ENCODE measurements around the gene STARD10.

The STARD10 gene

DNA sequence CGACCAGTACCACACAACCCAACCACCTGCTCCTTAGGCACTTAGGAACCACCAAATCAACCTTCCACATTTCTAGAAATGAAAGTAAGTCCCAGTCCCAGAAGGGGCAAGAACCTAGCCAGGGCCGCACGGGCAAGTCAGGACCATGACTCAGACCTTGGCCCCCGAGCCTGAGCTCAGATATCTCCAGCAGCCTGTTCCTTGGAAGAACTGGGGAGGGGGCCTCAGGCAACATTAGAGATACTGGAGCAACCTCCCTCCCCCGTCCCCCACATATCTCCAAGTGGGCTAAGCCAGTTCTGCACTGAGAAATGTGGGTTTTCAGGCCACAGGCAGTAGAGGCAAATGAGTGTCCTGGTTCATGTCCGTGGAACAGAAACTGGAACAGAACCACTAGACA is 49.4 kb downstream of the STARD10 start:
- Histone ChIP-seq H3K36me3 (ENCODE audit: control insufficient read depth, insufficient read depth, low read length, severe bottlenecking) (no peaks in the 10 kb centered on the region), H3K9me3 (ENCODE audit: control insufficient read depth, low read length) (no peaks in the 10 kb centered on the region), H3K4me1 (ENCODE audit: control insufficient read depth, insufficient read depth, low read length) (peaks cover 17% of the 10 kb centered on the region), H3K9ac (ENCODE audit: low read length) (no peak overlapping the region), H3K4me3 (ENCODE audit: low read length) (no peak overlapping the region), H3K27me3 (replicated peaks; ENCODE audit: control insufficient read depth, insufficient read depth, low read length) (no peaks in the 10 kb centered on the region)
- no peak for DNase-seq (ENCODE audit: low read depth)

DNA sequence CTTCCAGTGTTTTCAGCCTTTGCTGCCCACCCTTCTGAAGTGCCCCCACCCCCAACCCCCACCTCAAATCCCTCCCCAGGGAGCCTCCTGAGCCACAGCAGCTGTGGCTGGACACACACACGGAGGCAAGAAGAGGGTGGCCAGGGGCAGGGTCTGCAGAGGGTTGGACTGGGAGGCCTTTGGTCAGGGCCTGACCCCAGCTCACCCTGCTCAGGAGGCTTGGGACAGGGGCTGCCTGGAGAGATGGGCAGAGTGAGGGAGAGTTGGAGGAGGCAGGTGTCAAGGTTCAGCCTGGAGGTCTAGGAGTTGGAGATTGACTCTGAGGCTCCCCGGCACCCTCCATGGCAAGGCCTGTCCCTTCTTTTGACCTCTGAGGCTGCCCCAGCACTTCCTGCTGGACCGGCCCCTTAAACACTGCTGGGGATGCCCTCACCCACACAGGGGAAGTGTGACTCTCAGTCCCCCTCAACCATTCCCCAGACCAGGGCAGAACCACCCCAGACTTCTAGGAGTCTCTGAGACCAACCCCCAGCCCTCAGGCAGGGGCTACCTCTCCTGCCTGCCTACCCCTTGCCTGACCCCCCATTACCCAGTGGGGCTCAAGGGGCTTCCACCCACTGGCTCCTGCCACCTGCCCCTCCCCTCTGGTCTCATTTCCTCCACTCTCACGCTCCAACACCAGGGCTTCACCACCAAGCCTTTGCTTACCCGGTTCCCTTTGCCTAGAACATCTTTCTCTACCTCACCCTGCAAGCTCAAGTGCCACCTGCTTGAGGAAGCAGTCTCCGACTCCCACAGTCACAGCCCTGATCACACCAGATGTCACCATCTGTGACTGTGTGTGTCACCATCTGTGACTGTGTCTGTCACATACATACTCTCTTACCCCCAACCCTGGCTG is 50.3 kb downstream of the STARD10 start:
- H3K36me3 ChIP-seq (ENCODE audit: control insufficient read depth, insufficient read depth, low read length, severe bottlenecking) = no peaks in the 10 kb centered on the region
- H3K9me3 ChIP-seq (ENCODE audit: control insufficient read depth, low read length) = no peaks in the 10 kb centered on the region
- H3K4me1 ChIP-seq (ENCODE audit: control insufficient read depth, insufficient read depth, low read length) = peaks cover 18% of the 10 kb centered on the region
- DNase-seq (ENCODE audit: low read depth) = no peak
- H3K27me3 ChIP-seq (replicated peaks; ENCODE audit: control insufficient read depth, insufficient read depth, low read length) = no peaks in the 10 kb centered on the region
- H3K9ac ChIP-seq (ENCODE audit: low read length) = no peak overlapping the region
- H3K4me3 ChIP-seq (ENCODE audit: low read length) = no peak overlapping the region

DNA sequence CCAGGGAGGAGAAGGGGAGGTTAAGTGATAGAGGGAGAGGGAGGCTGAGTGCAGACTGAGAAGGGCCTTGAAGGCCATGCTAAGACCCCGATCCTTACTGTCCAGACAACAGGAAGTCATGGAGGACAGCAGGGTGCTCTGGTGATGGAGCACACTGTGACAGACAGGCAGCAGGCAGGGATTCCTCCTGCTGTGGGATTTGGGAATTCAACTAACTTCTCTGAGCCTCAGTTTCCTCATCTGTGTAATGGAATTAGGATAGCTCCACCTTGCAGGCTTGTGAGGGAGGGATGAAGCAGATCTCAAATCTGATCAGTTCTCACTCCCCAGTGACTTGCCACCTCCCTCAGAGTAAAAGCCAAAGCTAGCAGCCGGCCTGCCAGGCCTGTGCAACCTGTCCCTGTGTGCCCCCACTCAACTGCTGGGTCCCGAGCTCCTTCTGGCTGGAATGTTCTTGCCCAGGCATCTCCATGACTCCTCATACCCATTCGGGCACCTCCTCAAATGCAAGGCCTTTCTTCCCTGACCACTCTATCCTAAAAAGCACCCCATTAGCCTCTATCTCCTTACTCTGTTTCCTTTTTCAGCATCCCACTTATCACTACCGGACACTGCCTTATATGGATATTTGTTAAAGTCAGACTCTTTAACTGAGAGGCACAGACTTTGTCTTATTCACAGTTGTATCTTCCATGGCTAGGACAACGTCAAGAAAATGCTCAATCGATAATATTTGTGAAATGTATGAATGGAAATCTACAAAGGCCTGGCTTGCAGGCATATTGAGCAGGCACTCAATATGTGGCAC is 51.1 kb downstream of the STARD10 start:
- H3K36me3 ChIP-seq (ENCODE audit: control insufficient read depth, insufficient read depth, low read length, severe bottlenecking) = no peaks in the 10 kb centered on the region
- peaks cover 26% of the 10 kb centered on the region for H3K4me1 ChIP-seq (ENCODE audit: control insufficient read depth, insufficient read depth, low read length)
- H3K4me3 ChIP-seq (ENCODE audit: low read length) = no peak overlapping the region
- H3K27me3 ChIP-seq (replicated peaks; ENCODE audit: control insufficient read depth, insufficient read depth, low read length) = no peaks in the 10 kb centered on the region
- no peak overlapping the region for H3K9ac ChIP-seq (ENCODE audit: low read length)
- no peak for DNase-seq (ENCODE audit: low read depth)
- H3K9me3 ChIP-seq (ENCODE audit: control insufficient read depth, low read length) = no peaks in the 10 kb centered on the region

DNA sequence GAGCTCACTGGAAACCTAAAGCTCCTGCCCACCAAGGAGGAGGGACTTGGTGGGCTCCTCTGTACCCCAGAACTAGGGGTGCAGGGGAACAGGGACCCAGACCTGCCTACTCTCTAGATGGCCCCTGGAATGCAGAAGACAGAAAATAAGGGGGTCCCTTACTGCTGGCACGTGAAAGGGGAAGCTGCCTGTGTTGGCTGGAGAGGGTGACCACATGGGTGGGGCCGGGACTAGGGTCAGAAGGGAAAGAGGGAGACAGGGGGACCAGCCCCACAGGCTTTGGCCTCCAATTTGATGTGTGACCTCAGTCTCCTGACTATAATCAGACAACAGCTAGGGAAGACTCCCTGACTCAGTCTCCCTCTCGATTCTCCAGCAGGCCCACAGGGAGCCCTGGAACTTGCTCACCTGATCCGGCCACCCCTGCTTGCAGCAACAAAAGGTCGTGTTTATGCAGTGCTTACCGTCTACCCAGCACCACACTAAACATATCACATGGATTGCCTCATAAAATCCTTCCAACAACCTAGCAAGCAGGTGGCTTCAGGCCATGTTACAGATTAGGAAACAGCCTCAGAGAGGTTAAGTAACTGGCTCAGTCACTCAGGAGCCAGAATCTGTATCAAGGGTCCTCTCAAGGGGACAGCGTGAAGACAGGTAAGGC is 51.9 kb downstream of the STARD10 start:
- Histone ChIP-seq H3K4me1 (ENCODE audit: control insufficient read depth, insufficient read depth, low read length) (peaks cover 34% of the 10 kb centered on the region), H3K9me3 (ENCODE audit: control insufficient read depth, low read length) (no peaks in the 10 kb centered on the region), H3K36me3 (ENCODE audit: control insufficient read depth, insufficient read depth, low read length, severe bottlenecking) (no peaks in the 10 kb centered on the region), H3K9ac (ENCODE audit: low read length) (no peak overlapping the region), H3K27me3 (replicated peaks; ENCODE audit: control insufficient read depth, insufficient read depth, low read length) (no peaks in the 10 kb centered on the region), H3K4me3 (ENCODE audit: low read length) (no peak overlapping the region)
- DNase-seq (ENCODE audit: low read depth) = no peak

DNA sequence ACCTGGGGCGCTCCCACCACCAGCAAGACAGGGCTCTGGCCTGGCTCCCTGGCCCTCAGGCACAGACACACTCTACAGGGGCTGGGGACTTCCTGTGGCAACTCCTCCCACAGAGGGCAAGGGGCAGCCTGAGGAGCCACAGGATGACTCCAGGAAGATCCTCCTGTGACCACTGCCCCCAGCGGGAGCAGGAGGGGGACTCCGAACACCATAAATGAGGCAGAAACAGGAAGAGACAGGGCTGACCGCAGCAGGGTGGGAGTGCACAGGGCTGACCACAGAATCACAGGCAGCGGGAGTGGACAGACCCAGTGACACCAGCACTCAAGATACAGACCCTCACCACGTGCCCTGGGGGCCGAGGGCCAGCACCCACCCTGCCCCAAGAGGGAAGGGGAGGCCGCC is 52.4 kb downstream of the STARD10 start:
- H3K4me1 ChIP-seq (ENCODE audit: control insufficient read depth, insufficient read depth, low read length) = peaks cover 39% of the 10 kb centered on the region
- H3K27me3 ChIP-seq (replicated peaks; ENCODE audit: control insufficient read depth, insufficient read depth, low read length) = no peaks in the 10 kb centered on the region
- H3K9me3 ChIP-seq (ENCODE audit: control insufficient read depth, low read length) = no peaks in the 10 kb centered on the region
- H3K36me3 ChIP-seq (ENCODE audit: control insufficient read depth, insufficient read depth, low read length, severe bottlenecking) = no peaks in the 10 kb centered on the region
- no peak overlapping the region for H3K4me3 ChIP-seq (ENCODE audit: low read length)
- no peak for DNase-seq (ENCODE audit: low read depth)
- H3K9ac ChIP-seq (ENCODE audit: low read length) = no peak overlapping the region

DNA sequence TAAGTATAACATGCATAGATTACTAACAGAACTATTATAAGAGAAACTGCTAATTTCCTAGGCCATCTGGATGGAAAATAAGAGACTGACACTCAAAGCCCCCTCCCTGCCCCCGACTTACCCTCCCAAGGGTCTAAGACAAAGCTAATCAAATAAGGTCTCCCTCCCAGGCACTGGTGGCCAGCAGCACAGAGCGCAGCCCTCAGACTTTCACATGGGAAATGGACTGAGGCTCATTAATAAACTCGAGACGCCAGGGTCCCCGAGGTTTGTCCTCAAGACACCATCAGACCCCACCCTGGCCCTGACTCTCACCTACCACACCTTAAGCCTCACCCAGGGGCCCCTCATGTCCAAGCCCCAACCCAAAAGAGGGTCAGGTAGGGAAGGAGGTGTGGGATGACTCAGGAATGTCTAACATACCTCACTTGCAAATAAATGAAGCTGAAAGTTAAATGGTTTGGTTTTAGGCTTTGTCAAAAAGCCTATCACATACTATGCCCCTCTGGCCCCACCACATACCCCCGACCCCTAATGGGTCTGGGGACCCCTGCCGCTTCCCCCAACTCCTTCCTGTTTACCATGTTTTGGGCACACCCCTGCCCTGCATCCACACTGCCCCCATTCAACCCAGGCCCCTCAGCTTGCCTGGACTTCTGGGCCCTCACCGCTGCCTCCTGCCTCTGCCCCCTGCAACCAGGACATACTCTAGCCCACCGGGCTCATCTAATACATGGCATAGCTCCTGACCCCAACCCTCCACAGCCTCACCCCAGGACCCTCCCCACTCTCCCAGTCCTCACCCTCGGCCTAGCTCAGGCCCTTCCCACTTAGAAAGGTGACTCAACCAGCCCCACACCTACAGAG is 53.1 kb downstream of the STARD10 start:
- Histone ChIP-seq H3K36me3 (ENCODE audit: control insufficient read depth, insufficient read depth, low read length, severe bottlenecking) (no peaks in the 10 kb centered on the region), H3K9ac (ENCODE audit: low read length) (no peak overlapping the region), H3K9me3 (ENCODE audit: control insufficient read depth, low read length) (no peaks in the 10 kb centered on the region), H3K4me3 (ENCODE audit: low read length) (no peak overlapping the region), H3K4me1 (ENCODE audit: control insufficient read depth, insufficient read depth, low read length) (peaks cover 46% of the 10 kb centered on the region), H3K27me3 (replicated peaks; ENCODE audit: control insufficient read depth, insufficient read depth, low read length) (no peaks in the 10 kb centered on the region)
- DNase-seq (ENCODE audit: low read depth) = no peak

DNA sequence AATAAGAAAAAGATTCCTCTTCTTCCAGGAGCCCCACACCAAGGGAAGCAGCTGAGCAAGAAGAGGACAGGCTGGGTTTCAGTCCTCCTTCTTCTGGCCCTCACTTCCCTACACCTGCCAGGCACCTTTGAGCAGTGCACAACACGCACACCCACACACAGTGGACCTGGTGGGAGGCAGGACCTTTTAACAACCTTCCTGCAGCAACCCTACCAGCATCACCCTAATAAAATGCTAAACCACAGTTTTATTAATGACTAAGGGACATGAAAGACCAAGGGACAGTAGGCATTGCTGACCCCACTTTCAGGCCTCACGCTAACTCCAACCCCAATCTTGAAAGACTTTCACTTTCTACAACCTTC is 53.8 kb downstream of the STARD10 start:
- Histone ChIP-seq H3K4me1 (ENCODE audit: control insufficient read depth, insufficient read depth, low read length) (peaks cover 49% of the 10 kb centered on the region), H3K27me3 (replicated peaks; ENCODE audit: control insufficient read depth, insufficient read depth, low read length) (no peaks in the 10 kb centered on the region), H3K36me3 (ENCODE audit: control insufficient read depth, insufficient read depth, low read length, severe bottlenecking) (no peaks in the 10 kb centered on the region), H3K4me3 (ENCODE audit: low read length) (no peak overlapping the region), H3K9me3 (ENCODE audit: control insufficient read depth, low read length) (no peaks in the 10 kb centered on the region), H3K9ac (ENCODE audit: low read length) (no peak overlapping the region)
- no peak for DNase-seq (ENCODE audit: low read depth)

DNA sequence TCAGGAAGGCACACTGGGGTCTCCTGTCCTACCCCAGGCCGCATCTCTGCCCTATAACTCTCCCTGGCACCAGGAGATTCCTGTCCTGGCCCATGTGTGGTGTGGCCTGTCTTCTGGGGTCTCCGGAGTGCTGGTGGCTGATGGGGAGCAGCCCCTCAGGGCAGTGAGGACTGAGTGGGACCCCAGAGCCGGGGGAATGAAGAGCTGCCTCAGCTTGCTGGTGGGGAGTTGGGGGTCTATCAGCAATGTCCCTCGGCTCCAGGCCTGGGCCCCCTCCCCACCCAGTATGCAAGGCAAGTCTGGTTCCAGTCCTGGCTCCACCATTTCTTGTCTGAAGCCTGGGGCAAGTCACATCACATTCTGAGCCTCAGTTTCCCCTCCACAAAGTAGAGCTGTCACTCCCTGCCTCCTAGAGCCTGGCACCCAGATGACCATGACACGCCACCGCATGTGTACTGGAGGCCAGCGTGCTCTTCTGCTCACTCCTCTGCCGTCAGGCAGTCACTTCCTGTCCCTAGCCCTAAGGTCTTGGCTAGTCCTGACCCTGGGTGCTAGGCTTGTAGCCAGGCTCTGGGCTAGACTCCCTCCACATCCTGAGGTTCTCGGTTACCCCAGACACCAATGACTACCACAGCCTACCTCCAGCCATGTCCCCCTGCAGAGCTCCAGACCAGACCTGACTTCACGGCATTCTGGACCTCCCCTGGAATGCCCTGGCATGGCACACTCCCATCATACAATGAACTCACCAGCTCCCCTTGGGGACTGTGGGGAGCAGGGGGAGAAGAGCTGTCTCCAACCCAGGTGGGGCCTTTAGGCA is 54.4 kb downstream of the STARD10 start:
- H3K27me3 ChIP-seq (replicated peaks; ENCODE audit: control insufficient read depth, insufficient read depth, low read length) = no peaks in the 10 kb centered on the region
- no peak for DNase-seq (ENCODE audit: low read depth)
- peaks cover 49% of the 10 kb centered on the region for H3K4me1 ChIP-seq (ENCODE audit: control insufficient read depth, insufficient read depth, low read length)
- no peak overlapping the region for H3K4me3 ChIP-seq (ENCODE audit: low read length)
- no peaks in the 10 kb centered on the region for H3K9me3 ChIP-seq (ENCODE audit: control insufficient read depth, low read length)
- no peaks in the 10 kb centered on the region for H3K36me3 ChIP-seq (ENCODE audit: control insufficient read depth, insufficient read depth, low read length, severe bottlenecking)
- H3K9ac ChIP-seq (ENCODE audit: low read length) = no peak overlapping the region

DNA sequence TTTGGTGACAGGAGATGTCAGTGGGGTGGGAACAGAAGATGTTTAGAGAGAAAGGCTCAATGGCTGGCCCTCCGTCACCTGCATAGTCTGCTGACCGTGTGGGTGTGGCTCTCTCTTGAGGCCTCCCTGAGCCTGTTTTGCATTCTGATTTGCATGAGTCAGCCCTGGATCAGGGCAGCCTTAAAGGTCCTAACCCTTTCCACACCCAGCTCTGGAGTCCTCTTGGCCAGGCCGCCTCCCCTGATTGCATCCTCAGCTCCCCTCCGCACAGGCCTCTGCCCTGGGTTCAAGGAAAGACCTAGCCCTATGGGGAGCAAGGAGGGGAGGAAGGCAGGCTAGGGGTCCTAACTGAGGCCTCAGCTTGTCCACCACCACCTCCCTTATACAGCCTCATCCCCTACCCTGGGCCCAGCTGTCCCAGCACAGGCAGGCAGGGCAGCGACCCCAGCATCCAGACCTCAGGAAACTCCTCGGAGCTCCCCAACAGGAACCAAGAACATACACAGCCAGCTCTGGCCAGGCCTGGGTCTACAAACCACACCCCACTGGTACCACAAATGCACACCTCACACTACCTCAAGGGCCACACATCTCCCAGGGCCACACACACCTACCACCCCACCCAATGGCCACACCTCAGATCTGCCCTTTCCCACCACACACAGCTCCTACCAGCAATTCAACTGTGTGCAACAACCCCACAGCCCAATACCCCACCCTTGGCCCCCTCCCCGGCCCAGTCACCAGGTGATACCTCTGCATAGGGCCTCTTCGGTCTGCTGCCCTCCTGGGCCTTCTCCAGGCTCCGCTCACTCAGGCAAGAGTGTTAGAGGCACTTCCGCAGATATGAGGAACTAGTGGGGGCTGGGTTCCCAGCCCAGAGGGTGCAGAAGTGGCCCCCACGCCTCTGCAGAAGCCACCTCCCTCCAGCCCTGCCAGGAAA is 55.4 kb downstream of the STARD10 start:
- Histone ChIP-seq H3K9me3 (ENCODE audit: control insufficient read depth, low read length) (no peaks in the 10 kb centered on the region), H3K36me3 (ENCODE audit: control insufficient read depth, insufficient read depth, low read length, severe bottlenecking) (no peaks in the 10 kb centered on the region), H3K27me3 (replicated peaks; ENCODE audit: control insufficient read depth, insufficient read depth, low read length) (no peaks in the 10 kb centered on the region), H3K9ac (ENCODE audit: low read length) (peak overlapping the region; percentile 13), H3K4me3 (ENCODE audit: low read length) (peak overlapping the region; percentile 13), H3K4me1 (ENCODE audit: control insufficient read depth, insufficient read depth, low read length) (peaks cover 49% of the 10 kb centered on the region)
- DNase-seq (ENCODE audit: low read depth) = peak; percentile 37
